A673 (cell line): ENCODE data around the gene PRKAG2. TPM values are rescaled to one million over a fixed set of nuclear protein-coding genes. Genes with fewer than 3 reads are reported as not detected.

ENCODE experiments used
- BruUV-seq: library from RNA; stranded (reverse); fragments of 400-500 nt; replicated peaks from 2 replicates; lab custom pipeline; 2021; lab: Mats Ljungman, UMichigan
- CTCF ChIA-PET: fragments of 300-600 bp; sonication (Branson Sonifier 250); formaldehyde crosslinking; loops from one replicate; lab custom pipeline; 2022; ENCODE audit warnings: antibody characterized with exemption; lab: Charles Lee
- POLR2A ChIA-PET: fragments of 300-600 bp; sonication (Branson Sonifier 250); formaldehyde crosslinking; loops from one replicate; lab custom pipeline; 2022; ENCODE audit warnings: antibody characterized with exemption; ENCODE audit not compliant: low non-redundant PET; lab: Charles Lee
- DNase-seq: peaks from one replicate; pipeline ENCODE4 v3.0.0-alpha.2; 2015; ENCODE audit warnings: low spot score
- H3K27ac ChIP-seq: fragments of 200-600 bp; sonication (generic); 2 replicates; pipeline ENCODE4 v1.5.1; 2016; ENCODE audit warnings: mixed run types, low read depth, mild to moderate bottlenecking, mixed read lengths, antibody characterized with exemption, low read length; ENCODE audit not compliant: poor library complexity, severe bottlenecking
- H3K27me3 ChIP-seq: fragments of 200-600 bp; sonication (generic); replicated peaks from 2 replicates; pipeline ENCODE4 v1.6.1; 2017; ENCODE audit warnings: mixed run types, low read depth, mild to moderate bottlenecking, mixed read lengths, antibody characterized with exemption, low read length; ENCODE audit not compliant: insufficient read depth, poor library complexity
- H3K36me3 ChIP-seq: fragments of 200-600 bp; sonication (generic); 2 replicates; pipeline ENCODE4 v1.6.1; 2016; ENCODE audit warnings: mixed run types, mild to moderate bottlenecking, mixed read lengths, antibody characterized with exemption, low read length; ENCODE audit not compliant: insufficient read depth, poor library complexity, severe bottlenecking
- H3K4me1 ChIP-seq: fragments of 200-600 bp; sonication (generic); 2 replicates; pipeline ENCODE4 v1.6.1; 2017; ENCODE audit warnings: mixed run types, mild to moderate bottlenecking, mixed read lengths, antibody characterized with exemption, low read length; ENCODE audit not compliant: insufficient read depth, poor library complexity, severe bottlenecking
- H3K4me3 ChIP-seq: fragments of 200-600 bp; sonication (generic); 2 replicates; pipeline ENCODE4 v1.5.1; 2016; ENCODE audit warnings: low read depth, mixed run types, mild to moderate bottlenecking, mixed read lengths, low read length; ENCODE audit not compliant: poor library complexity, severe bottlenecking
- H3K9me3 ChIP-seq: fragments of 200-600 bp; sonication (generic); 2 replicates; pipeline ENCODE4 v1.6.1; 2016; ENCODE audit warnings: mixed run types, low read depth, mild to moderate bottlenecking, mixed read lengths, antibody characterized with exemption, low read length; ENCODE audit not compliant: poor library complexity, severe bottlenecking
- EZH2 ChIP-seq: fragments of 200-600 bp; sonication (generic); IDR thresholded peaks from 2 replicates; pipeline ENCODE4 v1.6.1; 2017; ENCODE audit warnings: borderline replicate concordance, low read depth, mild to moderate bottlenecking, mixed read lengths, antibody characterized with exemption, low read length; ENCODE audit not compliant: poor library complexity, severe bottlenecking
- intact Hi-C: fragments of 100-400 bp; cut with micrococcal nuclease; formaldehyde crosslinking; loops from one replicate; pipeline ENCODE4 v1.10.0; 2022; ENCODE audit not compliant: unreplicated experiment
- total RNA-seq: library from RNA; stranded (reverse); gene quantifications from 2 replicates; pipeline ENCODE4 v1.2.3, GENCODE V29; 2021
- TF ChIP-seq, protein P1 (sequence below): fragments of 300-800, 200-600 bp; sonication (generic); conservative IDR thresholded peaks from 2 replicates; pipeline ENCODE4 v1.5.1; 2017; ENCODE audit warnings: low read depth, mild to moderate bottlenecking, antibody characterized with exemption, low read length, moderate library complexity, mixed read lengths

Gene PRKAG2
- total RNA-seq, 1 experiment from 2014 or later: 11.6 TPM

DNA sequence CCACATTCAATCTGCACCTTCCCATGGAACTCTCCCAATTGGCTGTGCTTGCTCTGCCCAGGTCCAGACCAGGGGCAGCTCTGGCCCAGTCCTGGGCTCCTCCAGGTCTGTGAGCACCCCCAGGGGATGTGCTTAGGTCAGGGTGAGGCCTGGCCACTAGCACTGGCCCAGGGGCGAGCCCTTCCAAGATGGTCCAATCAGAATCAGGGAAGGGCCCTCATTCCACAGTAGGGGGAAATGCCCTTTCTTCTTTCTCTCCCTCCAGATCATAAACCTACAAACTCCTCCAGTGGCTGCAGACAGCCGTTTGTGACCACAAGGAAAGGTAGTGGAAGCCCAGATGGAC is 157.0 kb downstream of the PRKAG2 start:
- Histone ChIP-seq H3K4me1 (no peaks in the 10 kb centered on the region), H3K9me3 (no peaks in the 10 kb centered on the region), H3K4me3 (no peak overlapping the region), H3K36me3 (no peaks in the 10 kb centered on the region), H3K27ac (no peak overlapping the region), H3K27me3 (no peaks in the 10 kb centered on the region)
- ChIA-PET CTCF (no interaction called here), POLR2A (no interaction called here)
- intact Hi-C loops: no loop called here
- DNase-seq: no peak
- no peak for TF ChIP-seq EZH2
- TF ChIP-seq, protein P1, sequence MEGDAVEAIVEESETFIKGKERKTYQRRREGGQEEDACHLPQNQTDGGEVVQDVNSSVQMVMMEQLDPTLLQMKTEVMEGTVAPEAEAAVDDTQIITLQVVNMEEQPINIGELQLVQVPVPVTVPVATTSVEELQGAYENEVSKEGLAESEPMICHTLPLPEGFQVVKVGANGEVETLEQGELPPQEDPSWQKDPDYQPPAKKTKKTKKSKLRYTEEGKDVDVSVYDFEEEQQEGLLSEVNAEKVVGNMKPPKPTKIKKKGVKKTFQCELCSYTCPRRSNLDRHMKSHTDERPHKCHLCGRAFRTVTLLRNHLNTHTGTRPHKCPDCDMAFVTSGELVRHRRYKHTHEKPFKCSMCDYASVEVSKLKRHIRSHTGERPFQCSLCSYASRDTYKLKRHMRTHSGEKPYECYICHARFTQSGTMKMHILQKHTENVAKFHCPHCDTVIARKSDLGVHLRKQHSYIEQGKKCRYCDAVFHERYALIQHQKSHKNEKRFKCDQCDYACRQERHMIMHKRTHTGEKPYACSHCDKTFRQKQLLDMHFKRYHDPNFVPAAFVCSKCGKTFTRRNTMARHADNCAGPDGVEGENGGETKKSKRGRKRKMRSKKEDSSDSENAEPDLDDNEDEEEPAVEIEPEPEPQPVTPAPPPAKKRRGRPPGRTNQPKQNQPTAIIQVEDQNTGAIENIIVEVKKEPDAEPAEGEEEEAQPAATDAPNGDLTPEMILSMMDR: no peak
- no TSS peak for BruUV-seq

- Histone ChIP-seq H3K27me3 (no peaks in the 10 kb centered on the region), H3K36me3 (no peaks in the 10 kb centered on the region), H3K4me1 (no peaks in the 10 kb centered on the region), H3K9me3 (no peaks in the 10 kb centered on the region), H3K4me3 (no peak overlapping the region), H3K27ac (no peak overlapping the region)
- no peak for TF ChIP-seq EZH2
- TF ChIP-seq, protein P1: no peak
- BruUV-seq: no TSS peak
- DNase-seq: no peak
- ChIA-PET CTCF (no interaction called here), POLR2A (no interaction called here)
- intact Hi-C loops: no loop called here
These were observed 157.7 kb downstream of the PRKAG2 start for GRCh38 chr7:151719031-151719896.

DNA sequence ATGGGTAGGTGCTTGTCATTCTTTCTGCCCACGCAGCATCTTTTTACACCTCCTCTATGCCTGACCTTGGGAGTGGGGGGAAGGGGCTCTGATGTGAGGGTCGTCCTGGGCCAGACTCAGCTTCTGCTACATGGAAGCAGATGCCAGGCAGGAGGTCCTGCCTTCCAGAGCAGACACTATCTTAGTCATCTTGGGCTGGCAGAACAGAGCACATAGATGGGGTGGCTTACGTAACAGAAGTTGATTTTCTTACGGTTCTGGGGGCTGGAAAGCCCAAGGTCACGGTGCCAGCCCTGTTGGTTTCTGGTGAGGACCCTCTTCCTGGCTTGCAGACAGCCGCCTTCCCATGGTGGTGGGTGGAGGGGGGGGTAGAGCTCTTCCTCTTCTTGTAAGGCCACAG is 159.0 kb downstream of the PRKAG2 start:
- Histone ChIP-seq H3K36me3 (no peaks in the 10 kb centered on the region), H3K27me3 (no peaks in the 10 kb centered on the region), H3K4me1 (no peaks in the 10 kb centered on the region), H3K27ac (no peak overlapping the region), H3K4me3 (no peak overlapping the region), H3K9me3 (no peaks in the 10 kb centered on the region)
- POLR2A ChIA-PET: no interaction called here
- no TSS peak for BruUV-seq
- CTCF ChIA-PET: no interaction called here
- DNase-seq: no peak
- TF ChIP-seq EZH2: no peak
- TF ChIP-seq, protein P1: no peak
- intact Hi-C loops: no loop called here
